ENCODE results near the gene PDE1A.

PDE1A gene

DNA sequence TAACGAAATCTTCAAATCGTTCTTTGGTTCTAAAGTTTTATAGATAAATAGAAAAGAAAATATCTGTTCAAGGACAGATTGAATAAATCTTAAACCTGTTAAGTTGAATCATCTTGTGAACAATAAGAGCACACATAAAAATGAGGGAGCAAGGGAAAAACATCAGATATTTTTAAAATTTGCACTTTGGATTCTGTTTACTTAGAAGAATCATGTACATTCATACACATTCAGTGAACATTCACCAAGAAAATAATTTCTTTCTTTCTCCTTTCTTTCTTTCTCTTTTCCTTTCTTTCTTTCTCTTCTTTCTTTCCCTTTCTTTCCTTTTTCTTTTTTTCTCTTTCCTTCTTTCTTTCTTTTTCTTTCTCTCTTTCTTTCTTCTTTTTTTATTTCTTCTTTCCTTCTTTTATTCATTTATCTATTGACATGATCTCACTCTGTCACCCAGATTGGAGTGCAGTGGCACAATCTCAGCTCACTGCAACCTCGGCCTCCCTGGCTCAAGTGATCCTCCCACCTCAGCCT is 164.9 kb downstream of the PDE1A start:
- no peak for DNase-seq

DNA sequence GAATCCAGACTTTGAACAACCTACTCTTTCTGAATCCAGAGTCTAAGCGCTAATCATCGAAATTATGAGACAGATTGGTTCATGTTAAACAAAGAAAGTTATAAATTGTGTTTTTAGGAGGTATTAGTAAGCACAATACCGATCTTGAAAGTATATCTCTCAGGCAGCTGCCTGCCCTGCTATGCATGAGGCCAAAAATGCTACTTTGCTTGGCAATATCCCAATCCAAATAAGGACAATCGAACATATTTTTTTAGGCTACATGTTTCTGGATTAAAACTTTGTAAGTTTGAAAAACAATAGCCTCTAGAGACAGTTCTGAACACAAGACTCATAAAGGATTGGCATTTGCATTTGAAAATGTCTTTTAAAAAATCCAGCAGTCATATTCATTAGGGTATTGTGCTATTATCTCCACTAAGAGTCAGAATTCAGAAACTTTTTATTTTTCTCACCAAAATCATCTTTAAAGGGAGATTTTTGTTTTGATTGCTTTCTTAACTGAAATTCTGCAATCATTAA is 167.1 kb downstream of the PDE1A start:
- no peak for DNase-seq

GRCh38 chr2:182252534-182252933 is 174.3 kb downstream of the PDE1A start:
- no peak for DNase-seq

DNA sequence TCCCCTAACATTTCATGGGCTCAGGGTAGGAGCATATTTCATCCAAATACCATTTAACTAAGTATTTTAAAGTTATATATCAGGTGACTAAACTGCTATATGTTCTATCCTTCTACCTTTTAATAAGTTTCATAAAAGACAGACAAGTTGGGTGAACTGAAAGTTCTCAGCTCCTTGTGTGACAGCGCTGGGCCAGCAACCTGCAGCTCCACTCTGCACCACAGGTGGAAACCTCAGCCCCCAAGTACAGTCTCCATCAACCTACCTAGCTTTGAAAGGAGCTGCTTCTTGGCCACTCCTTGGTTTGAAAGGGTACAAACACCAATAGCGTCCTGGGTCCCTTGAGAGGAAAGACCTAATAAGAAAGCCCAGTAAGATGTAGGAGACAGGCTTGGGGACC is 177.9 kb downstream of the PDE1A start:
- no peak for DNase-seq

DNA sequence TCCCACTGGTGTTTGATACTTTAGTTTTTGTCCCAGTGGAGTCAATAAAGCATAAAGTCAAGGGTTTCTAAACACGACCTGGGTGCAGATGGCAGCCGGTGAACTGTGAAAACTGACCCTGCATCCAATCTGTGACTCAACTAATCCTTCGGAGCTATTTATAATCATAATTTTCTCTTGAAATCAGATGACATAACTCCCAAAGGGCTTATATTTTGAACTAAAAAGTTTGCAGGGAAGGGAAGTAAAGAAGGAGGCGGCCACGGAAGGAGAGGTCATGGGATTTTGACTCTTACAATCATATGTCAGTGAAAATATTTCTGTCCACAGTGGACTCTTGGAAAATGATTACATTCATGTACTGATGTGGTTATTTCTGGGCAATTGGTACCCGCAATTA is 178.5 kb downstream of the PDE1A start:
- no peak for DNase-seq

GRCh38 chr2:182247831-182248230 is 179.0 kb downstream of the PDE1A start:
- no peak for DNase-seq

GRCh38 chr2:182245963-182246362 is 180.9 kb downstream of the PDE1A start:
- no peak for DNase-seq

GRCh38 chr2:182242609-182243008 is 184.2 kb downstream of the PDE1A start:
- no peak for DNase-seq

- DNase-seq, result no peak
These were observed 184.9 kb downstream of the PDE1A start for GRCh38 chr2:182241936-182242335.

- DNase-seq, result no peak
These were observed 185.9 kb downstream of the PDE1A start for GRCh38 chr2:182240862-182241371.

DNA sequence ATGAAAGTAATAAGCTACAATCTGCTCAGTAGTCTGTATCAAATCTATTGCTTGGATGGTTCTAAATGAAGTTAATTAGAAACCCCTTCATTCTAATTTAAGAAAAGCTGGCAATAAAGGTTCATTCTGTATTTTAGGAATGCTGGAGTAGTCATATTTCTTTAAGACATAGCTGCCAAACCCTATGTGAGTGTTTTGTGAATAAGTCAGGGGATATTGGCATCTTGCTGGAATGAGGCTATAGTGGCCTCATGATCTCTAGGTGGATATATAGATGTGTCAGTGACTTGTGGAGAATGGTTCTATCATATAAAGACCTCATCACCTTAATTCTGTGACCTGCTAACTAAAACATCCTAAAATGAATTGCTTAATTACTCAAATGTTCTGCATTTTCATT is 196.3 kb downstream of the PDE1A start:
- DNase-seq, result no peak

DNA sequence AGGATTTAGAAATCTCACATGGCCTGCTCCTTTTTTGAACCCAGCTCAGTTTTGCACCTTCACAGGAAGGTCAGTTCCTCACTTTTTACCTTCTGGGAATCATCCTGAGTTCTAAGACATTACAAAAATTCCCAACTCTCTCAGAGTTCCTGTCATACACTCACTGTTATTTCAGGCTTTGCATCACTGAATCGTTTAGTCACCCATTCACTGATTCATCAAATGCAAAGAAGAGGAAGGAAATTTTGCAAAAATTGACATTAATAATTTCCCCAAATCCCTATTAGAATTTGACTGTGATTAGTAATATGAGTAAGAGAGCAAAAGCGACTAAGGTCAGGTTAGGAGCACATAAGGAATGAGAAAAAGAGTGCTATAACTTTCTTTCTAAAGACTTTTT is 197.5 kb downstream of the PDE1A start:
- no peak for DNase-seq

DNA sequence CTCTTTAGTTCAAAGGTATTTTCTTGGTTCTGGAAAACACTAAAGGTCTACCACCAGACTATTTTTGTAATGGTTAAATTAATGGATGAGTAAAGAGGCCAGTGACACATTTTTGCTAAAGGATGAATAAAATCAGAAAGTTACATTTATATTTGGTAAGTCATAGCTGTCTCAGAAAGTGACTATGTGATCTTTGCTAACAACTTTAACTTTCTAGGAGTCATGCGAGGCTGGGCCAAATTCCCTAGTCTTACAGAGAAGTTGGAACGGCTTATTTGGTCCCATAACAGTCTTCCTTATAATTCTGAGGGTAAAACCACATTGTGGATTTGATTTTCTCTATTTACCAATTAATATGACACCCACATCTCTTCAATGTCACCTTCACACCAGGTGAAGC is 198.1 kb downstream of the PDE1A start:
- no peak for DNase-seq

- no peak for DNase-seq
These were observed 198.8 kb downstream of the PDE1A start for GRCh38 chr2:182228073-182228473.

- no peak for DNase-seq
These were observed 200.0 kb downstream of the PDE1A start for GRCh38 chr2:182226807-182227206.

DNA sequence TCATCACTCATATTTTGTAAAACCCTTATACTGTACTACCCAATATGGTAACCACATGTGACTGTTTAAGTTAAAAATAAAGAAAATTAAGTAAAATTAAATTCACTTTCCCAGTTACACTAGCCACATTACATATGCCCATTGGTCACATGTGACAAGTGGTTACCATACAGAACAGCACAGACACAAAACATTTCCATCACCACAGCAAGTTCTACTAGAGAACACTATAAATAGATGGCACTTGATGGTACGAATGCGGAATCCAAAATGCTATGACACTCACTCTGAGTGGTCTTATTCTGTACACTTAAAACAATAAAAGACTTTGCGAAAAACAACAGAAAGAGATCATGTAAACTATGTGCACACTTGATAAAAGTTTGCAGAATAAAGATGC is 202.2 kb downstream of the PDE1A start:
- no peak for DNase-seq

GRCh38 chr2:182220998-182221397 is 205.8 kb downstream of the PDE1A start:
- DNase-seq, result no peak

- DNase-seq, result no peak
These were observed 206.5 kb downstream of the PDE1A start for GRCh38 chr2:182220335-182220734.

- DNase-seq, result no peak
These were observed 216.2 kb downstream of the PDE1A start for GRCh38 chr2:182210669-182211068.

GRCh38 chr2:182208421-182208820 is 218.4 kb downstream of the PDE1A start:
- no peak for DNase-seq

- DNase-seq, result no peak
These were observed 219.6 kb downstream of the PDE1A start for GRCh38 chr2:182207049-182207746.

- no peak for DNase-seq
These were observed 229.3 kb downstream of the PDE1A start for GRCh38 chr2:182197529-182197928.

GRCh38 chr2:182193291-182193690 is 233.5 kb downstream of the PDE1A start:
- no peak for DNase-seq

DNA sequence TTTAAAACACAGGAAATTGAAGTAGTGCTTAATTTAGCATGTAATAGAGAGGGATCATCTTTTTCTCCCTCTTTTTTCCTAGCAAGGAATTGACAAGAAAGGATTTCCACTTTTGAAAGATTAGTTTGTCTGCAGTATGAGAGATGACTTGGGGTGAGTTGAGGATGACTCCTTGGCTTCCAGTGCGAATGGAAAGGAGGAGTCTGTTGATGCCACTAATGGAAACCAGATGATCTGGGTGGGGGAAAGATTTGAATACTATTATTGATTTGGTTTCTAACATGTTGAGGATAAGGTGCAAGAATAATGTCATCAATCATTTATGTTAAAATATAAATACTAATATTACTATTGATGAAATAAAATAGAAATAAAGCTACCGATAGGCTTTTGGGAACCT is 235.8 kb downstream of the PDE1A start:
- no peak for DNase-seq

DNA sequence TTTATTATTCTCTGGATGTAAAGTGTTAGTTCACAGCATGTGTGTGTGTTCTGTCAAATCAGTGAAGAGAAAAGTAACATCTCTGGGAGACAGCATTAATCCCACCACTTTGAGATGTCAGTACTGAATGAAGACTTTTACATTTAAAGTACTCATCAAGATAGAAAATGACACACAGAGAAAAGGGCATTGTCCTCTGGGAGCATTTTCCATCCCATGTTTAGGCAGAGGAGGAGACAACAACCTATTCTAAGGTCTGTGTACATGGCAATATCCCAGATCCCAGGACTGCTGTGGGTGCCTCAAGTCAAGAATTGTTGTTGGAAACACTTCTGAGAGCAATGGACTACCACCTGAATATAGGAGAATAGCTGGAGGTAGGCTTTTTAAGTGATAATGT is 239.7 kb downstream of the PDE1A start:
- no peak for DNase-seq

Data from activated CD4-positive, CD25-positive, alpha-beta regulatory T cell (primary cell).